Fibroblast of villous mesenchyme (primary cell): ENCODE data around the gene SLC35F3. TPM values are rescaled to one million over a fixed set of nuclear protein-coding genes. Genes with fewer than 3 reads are reported as not detected.

Experiments
- DNase-seq: peaks from one replicate; pipeline ENCODE4 v3.0.0-alpha.2; 2010; ENCODE audit warnings: low read depth
- H3K4me3 ChIP-seq: 2 replicates; pipeline ENCODE4 v1.5.1; 2011; ENCODE audit warnings: low read depth, mild to moderate bottlenecking, low read length
- total RNA-seq: library from RNA; depleted of rRNA; stranded (reverse); fragments of >200 nt; gene quantifications from 2 replicates; pipeline ENCODE4 v1.2.3, GENCODE V29; 2012
- TF ChIP-seq, protein P1 (sequence below): IDR thresholded peaks from 2 replicates; pipeline ENCODE4 v1.5.1; 2012; ENCODE audit warnings: low read depth, mild to moderate bottlenecking, low read length; ENCODE audit not compliant: insufficient read depth

The SLC35F3 gene
- total RNA-seq, 1 donor: 1.7 TPM

DNA sequence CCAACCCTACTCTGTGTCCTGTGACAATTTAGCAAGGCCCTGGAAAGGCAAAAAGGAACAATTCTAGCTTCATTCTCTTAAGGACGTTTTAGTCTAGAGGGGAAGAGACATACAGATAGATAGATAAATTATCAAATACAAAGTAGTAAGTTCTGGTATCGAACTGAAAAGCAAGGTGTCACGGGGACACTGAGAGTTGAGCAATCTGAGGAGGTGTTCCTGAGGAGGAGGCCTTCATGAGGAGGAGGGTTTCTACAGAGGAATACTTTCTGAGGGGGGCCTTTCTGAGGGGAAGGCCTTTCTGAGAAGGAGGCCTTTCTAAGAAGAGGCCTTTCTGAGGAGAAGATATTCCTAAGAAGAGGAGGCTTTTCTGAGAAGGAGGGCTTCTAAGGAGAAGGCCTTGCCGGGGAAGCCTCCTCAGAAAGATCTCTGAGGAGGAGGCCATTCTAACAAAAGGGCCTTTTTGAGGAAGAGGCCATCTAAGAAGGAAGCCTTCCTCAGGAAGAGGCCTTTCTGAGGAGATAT is 312.9 kb downstream of the SLC35F3 start:
- TF ChIP-seq, protein P1, sequence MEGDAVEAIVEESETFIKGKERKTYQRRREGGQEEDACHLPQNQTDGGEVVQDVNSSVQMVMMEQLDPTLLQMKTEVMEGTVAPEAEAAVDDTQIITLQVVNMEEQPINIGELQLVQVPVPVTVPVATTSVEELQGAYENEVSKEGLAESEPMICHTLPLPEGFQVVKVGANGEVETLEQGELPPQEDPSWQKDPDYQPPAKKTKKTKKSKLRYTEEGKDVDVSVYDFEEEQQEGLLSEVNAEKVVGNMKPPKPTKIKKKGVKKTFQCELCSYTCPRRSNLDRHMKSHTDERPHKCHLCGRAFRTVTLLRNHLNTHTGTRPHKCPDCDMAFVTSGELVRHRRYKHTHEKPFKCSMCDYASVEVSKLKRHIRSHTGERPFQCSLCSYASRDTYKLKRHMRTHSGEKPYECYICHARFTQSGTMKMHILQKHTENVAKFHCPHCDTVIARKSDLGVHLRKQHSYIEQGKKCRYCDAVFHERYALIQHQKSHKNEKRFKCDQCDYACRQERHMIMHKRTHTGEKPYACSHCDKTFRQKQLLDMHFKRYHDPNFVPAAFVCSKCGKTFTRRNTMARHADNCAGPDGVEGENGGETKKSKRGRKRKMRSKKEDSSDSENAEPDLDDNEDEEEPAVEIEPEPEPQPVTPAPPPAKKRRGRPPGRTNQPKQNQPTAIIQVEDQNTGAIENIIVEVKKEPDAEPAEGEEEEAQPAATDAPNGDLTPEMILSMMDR: no peak
- H3K4me3 ChIP-seq: no peak overlapping the region

DNA sequence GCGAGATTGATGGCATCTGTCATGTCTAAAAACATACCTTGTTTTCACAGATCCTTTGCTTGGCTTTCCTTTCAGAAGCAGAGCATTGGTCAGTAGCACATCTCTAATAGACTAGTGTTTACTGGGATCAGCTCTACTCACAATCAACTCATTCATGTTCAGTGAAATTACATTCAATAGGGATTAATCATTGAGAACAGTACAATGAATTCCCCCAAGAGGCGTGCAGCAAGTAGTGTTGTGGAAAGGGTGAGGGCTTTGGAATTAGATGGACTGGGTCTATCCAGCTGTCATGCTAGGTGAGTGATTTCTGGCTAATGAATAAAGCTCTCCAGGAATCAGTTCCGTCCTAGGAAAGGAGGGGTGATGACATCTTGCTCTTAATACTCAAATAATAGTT is 313.6 kb downstream of the SLC35F3 start:
- no peak overlapping the region for H3K4me3 ChIP-seq
- TF ChIP-seq, protein P1: no peak
- DNase-seq: no peak

More for the DNA sequence above, 312.9 kb downstream of the SLC35F3 start:
- DNase-seq: no peak

DNA sequence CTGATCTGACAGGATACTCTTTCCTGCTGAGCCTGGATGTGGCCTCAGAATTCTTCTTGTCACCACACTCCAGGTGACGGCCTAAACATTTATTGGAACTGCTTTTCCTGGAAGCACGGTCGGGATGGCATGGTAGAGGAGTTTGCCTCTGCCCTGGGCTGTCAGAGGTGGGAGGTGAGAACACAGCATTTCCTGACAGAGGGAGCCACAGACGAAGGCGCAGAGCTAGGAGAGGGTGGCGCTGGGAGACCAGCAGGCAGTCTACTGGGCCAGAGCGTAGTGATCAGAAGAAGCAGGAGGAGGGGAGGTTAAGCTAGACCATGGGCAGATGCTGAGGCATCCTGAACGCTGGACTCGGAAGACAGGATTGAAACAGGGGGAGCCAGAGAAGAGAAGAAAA is 315.2 kb downstream of the SLC35F3 start:
- no peak overlapping the region for H3K4me3 ChIP-seq
- TF ChIP-seq, protein P1: no peak
- DNase-seq: no peak

DNA sequence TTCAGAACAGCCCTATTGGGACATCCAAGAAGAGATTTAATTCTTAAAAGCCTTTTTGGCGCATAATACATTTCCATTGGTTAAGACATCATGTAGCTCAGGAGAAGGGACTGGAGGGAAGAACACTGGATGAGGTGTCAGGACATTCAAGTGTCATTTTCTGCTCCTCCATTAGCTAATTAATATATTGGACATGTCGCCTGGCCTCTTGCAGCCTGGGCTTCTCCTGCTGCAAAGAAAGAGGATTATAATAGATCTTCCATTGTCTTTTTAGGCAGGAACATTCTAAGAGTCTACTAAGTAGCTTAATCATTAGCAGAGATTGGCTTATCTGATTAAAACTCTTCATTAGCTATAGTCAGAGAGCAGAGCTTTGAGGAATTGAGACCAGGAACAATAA is 317.1 kb downstream of the SLC35F3 start:
- DNase-seq: no peak
- TF ChIP-seq, protein P1: no peak
- H3K4me3 ChIP-seq: no peak overlapping the region

DNA sequence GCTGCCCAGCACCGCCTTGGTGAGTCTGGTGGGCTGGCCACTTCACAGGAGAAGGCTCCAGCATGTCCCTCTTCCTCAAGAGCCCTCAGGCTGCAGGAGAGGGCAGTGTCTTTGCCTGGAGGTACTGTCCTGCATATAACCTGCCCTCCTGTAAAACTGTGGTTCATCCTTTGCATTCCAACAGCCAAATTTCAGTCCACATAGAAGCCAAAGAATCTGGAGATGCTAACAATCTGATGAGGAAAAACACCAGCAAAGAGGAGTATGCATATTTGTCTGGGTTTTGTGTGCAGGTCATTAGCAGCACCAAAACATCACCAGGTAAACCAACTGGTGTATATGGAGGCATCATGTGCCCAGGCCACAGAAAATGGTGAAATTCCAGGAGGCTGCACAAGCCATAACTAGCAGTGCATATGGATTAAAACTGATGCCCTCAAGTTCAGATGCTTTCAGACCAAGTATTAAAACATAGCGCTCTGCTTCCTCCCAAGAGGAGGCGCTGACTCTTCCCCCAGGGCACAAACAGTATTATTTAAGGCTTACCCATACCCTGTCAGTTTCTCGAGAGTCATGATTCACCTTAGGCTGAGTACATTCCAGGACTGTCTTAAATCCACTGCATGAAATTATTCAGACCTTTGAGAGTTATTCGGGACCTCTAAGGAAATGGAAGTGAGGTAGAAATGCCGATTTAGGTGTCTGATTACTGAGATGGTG is 318.2 kb downstream of the SLC35F3 start:
- DNase-seq: no peak
- no peak overlapping the region for H3K4me3 ChIP-seq
- TF ChIP-seq, protein P1: no peak

DNA sequence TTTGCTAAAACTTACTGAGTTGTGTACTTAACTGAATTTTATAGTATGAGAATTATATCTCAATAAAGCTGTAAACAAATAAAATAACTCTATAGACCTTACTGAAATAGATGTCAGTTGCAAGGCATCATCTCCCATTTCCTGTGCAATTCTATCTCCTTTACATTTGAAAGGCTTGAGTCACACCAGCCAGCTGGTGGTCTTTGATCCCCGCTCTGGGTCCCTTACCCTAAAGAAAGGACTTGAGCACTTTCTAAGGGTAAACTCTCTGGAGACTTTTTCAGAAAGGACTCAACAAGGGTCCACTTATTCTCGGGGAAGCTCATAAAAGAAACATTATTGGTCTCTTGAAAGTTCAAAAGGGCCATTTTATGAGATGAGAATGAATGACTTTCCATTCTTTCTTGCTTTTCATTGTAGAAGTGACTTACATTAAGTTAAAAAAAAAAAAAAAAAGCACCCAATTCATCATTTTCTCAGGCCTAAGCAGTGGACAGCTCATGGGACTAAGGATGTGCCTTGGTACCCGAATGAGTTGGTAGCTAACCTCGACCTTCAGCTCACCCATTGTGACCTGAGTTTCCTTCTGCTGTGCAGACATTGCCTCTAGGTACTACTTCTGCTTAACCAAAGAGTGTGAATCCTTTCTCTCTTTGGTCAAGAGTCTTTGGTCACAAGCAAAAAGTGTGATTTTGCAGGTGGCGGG is 321.8 kb downstream of the SLC35F3 start:
- DNase-seq: no peak
- TF ChIP-seq, protein P1: no peak
- no peak overlapping the region for H3K4me3 ChIP-seq
